Endothelial cell of umbilical vein (primary cell): ENCODE measurements around the gene FOCAD. TPM values are rescaled to one million over a fixed set of nuclear protein-coding genes. Genes with fewer than 3 reads are reported as not detected.

Source experiments
- BruUV-seq: library from RNA; stranded (reverse); fragments of 400-500 nt; replicated peaks from 2 replicates; lab custom pipeline; 2021; lab: Mats Ljungman, UMichigan
- CTCF ChIA-PET: fragments of 300-600, 350-600 bp; sonication (Branson Sonifier 250); formaldehyde crosslinking; loops from one replicate; lab custom pipeline; 2021; ENCODE audit warnings: antibody characterized with exemption, inconsistent platforms; lab: Charles Lee
- POLR2A ChIA-PET: fragments of 300-600, 350-600 bp; sonication (Branson Sonifier 250); formaldehyde crosslinking; loops from one replicate; lab custom pipeline; 2021; ENCODE audit warnings: antibody characterized with exemption, inconsistent platforms; lab: Charles Lee
- DNase-seq: peaks from one replicate; pipeline ENCODE4 v3.0.0-alpha.2; 2011; ENCODE audit warnings: low read depth, low spot score
- FAIRE-seq: peaks from 2 replicates; lab custom pipeline; 2011; peaks lifted over from hg19 to GRCh38; lab: Jason Lieb, UNC
- H2AFZ ChIP-seq: 2 replicates; pipeline ENCODE4 v1.6.0; 2012; ENCODE audit warnings: low read depth, low read length, control low read depth, inconsistent platforms
- H3K27ac ChIP-seq: 2 replicates; pipeline ENCODE4 v1.5.1; 2011; ENCODE audit warnings: low read depth, mild to moderate bottlenecking, control low read depth, low read length, moderate library complexity; ENCODE audit not compliant: insufficient read depth
- H3K27me3 ChIP-seq, 2 experiments: 2 replicates each; pipeline versions ENCODE4 v1.6.0 to v1.6.1; 2011; ENCODE audit warnings: low read length in 2 of 2, mixed read lengths in 1 of 2; ENCODE audit not compliant: control insufficient read depth in 2 of 2, insufficient read depth in 2 of 2
- H3K36me3 ChIP-seq, 2 experiments: 2 replicates in 1 of 2; 3 replicates in 1 of 2; pipeline ENCODE4 v1.5.1; 2011; ENCODE audit warnings: low read length in 2 of 2, mild to moderate bottlenecking in 1 of 2, moderate library complexity in 1 of 2; ENCODE audit not compliant: control insufficient read depth in 2 of 2, insufficient read depth in 2 of 2; ENCODE audit errors: extremely low read depth in 1 of 2
- H3K4me1 ChIP-seq: 3 replicates; pipeline ENCODE4 v1.5.1; 2011; ENCODE audit warnings: mild to moderate bottlenecking, low read length; ENCODE audit not compliant: control insufficient read depth, insufficient read depth; ENCODE audit errors: extremely low read depth
- H3K4me2 ChIP-seq: 2 replicates; pipeline ENCODE4 v1.6.1; 2011; ENCODE audit warnings: low read length, control low read depth, mixed read lengths; ENCODE audit not compliant: insufficient read depth
- H3K4me3 ChIP-seq, 3 experiments: fragments of 200-600 bp in 1 of 3; sonication (generic), shearing (Covaris generic) in 1 of 3; replicated peaks in 1 of 3; 2 replicates each; pipeline ENCODE4 v1.5.1; 2011 to 2016; ENCODE audit warnings: control low read depth in 3 of 3, low read length in 3 of 3, mild to moderate bottlenecking in 2 of 3, inconsistent platforms in 1 of 3, low read depth in 1 of 3, moderate library complexity in 1 of 3; ENCODE audit not compliant: insufficient read depth in 1 of 3
- H3K79me2 ChIP-seq: 2 replicates; pipeline ENCODE4 v1.6.0; 2012; ENCODE audit warnings: low read length, inconsistent platforms; ENCODE audit not compliant: control insufficient read depth, insufficient read depth
- H3K9ac ChIP-seq: replicated peaks from 2 replicates; pipeline ENCODE3; 2011; ENCODE audit warnings: low read length, control low read depth; ENCODE audit not compliant: insufficient read depth; ENCODE audit errors: extremely low read depth
- H3K9me1 ChIP-seq: replicated peaks from 3 replicates; pipeline ENCODE4 v1.6.0; 2011; ENCODE audit warnings: mild to moderate bottlenecking, low read length; ENCODE audit not compliant: control insufficient read depth, insufficient read depth; ENCODE audit errors: extremely low read depth
- H3K9me3 ChIP-seq: replicated peaks from 2 replicates; pipeline ENCODE4 v1.5.1; 2012; ENCODE audit warnings: low read length, inconsistent platforms; ENCODE audit not compliant: control insufficient read depth, insufficient read depth
- H4K20me1 ChIP-seq: replicated peaks from 2 replicates; pipeline ENCODE3; 2011; ENCODE audit warnings: mild to moderate bottlenecking, low read length; ENCODE audit not compliant: control insufficient read depth, insufficient read depth; ENCODE audit errors: extremely low read depth
- EZH2 ChIP-seq: IDR thresholded peaks from 2 replicates; pipeline ENCODE4 v1.6.1; 2012; ENCODE audit warnings: borderline replicate concordance, low read depth, mild to moderate bottlenecking, moderate library complexity, low read length, inconsistent platforms; ENCODE audit not compliant: severe bottlenecking
- FOS ChIP-seq: IDR thresholded peaks from 2 replicates; pipeline ENCODE4 v1.6.1; 2011; ENCODE audit warnings: mild to moderate bottlenecking, low read length, moderate library complexity, borderline replicate concordance; ENCODE audit not compliant: insufficient read depth
- GATA2 ChIP-seq: IDR thresholded peaks from 2 replicates; pipeline ENCODE4 v1.7.0; 2011; ENCODE audit warnings: low read depth, mild to moderate bottlenecking, moderate library complexity, mixed read lengths, low read length; ENCODE audit not compliant: insufficient read length, insufficient read depth
- JUN ChIP-seq: IDR thresholded peaks from 2 replicates; pipeline ENCODE4 v1.6.1; 2011; ENCODE audit warnings: borderline replicate concordance, low read depth; ENCODE audit not compliant: insufficient read length, insufficient read depth
- MYC ChIP-seq: IDR thresholded peaks from one replicate; pipeline ENCODE4 v1.6.1; 2011; ENCODE audit warnings: mild to moderate bottlenecking, low read depth, low read length
- POLR2A ChIP-seq: IDR thresholded peaks from 2 replicates; pipeline ENCODE4 v1.6.1; 2012; ENCODE audit warnings: low read depth, mild to moderate bottlenecking, control low read depth, low read length
- POLR2AphosphoS5 ChIP-seq: IDR thresholded peaks from 2 replicates; pipeline ENCODE4 v1.6.1; 2012; ENCODE audit warnings: low read depth, mild to moderate bottlenecking, control low read depth, low read length, moderate library complexity; ENCODE audit not compliant: insufficient read depth
- dilution Hi-C: fragments of 300-500 bp; cut with MboI; formaldehyde crosslinking; loops from one replicate; pipeline ENCODE4 v1.15.0; 2019; ENCODE audit warnings: low sequenced_read_pairs; ENCODE audit not compliant: extremely low pct_ligation_motif_present
- intact Hi-C: fragments of 100-400 bp; cut with micrococcal nuclease; formaldehyde crosslinking; loops from one replicate; pipeline ENCODE4 v1.10.0; 2022
- polyA plus RNA-seq, 4 experiments: library from polyadenylated mRNA; depleted of rRNA in 3 of 4; stranded (reverse) in 3 of 4; unstranded in 1 of 4; fragments of >200 nt; gene quantifications; 2 replicates each; pipeline versions ENCODE4 v1.2.1 to v1.2.3, GENCODE V29; 2011 to 2012; ENCODE audit warnings: missing spikeins in 1 of 4
- total RNA-seq: library from RNA; stranded (reverse); gene quantifications from 2 replicates; pipeline ENCODE4 v1.2.3, GENCODE V29; 2021
- TF ChIP-seq, protein P1 (sequence below), 2 donors: IDR thresholded peaks; 1 replicate in 1 of 2; 2 replicates in 1 of 2; pipeline ENCODE4 v1.5.1; 2011; ENCODE audit warnings: low read length in 2 of 2, mild to moderate bottlenecking in 2 of 2, moderate library complexity in 2 of 2, control low read depth in 1 of 2, inconsistent platforms in 1 of 2, low read depth in 1 of 2; ENCODE audit not compliant: insufficient read depth in 1 of 2; ENCODE audit errors: extremely low read depth in 1 of 2
- TF ChIP-seq, protein P2 (sequence below): IDR thresholded peaks from 2 replicates; pipeline ENCODE4 v1.6.1; 2011; ENCODE audit not compliant: insufficient read depth, insufficient read length

Gene FOCAD
- total and polyA plus RNA-seq, 2 donors (not counting 3 experiments of a cell fraction or from before 2014, with no cell fraction given) = 26.7 to 66.9 TPM

GRCh38 chr9:20873240-20873865 lies 189.3 kb downstream of the FOCAD start:
- DNase-seq (no peak), FAIRE-seq (no peak)
- intact Hi-C loops = no loop called here
- TF ChIP-seq EZH2 (no peak), JUN (no peak), POLR2AphosphoS5 (no peak), GATA2 (no peak), MYC (no peak), POLR2A (no peak), FOS (no peak)
- TF ChIP-seq, protein P1, sequence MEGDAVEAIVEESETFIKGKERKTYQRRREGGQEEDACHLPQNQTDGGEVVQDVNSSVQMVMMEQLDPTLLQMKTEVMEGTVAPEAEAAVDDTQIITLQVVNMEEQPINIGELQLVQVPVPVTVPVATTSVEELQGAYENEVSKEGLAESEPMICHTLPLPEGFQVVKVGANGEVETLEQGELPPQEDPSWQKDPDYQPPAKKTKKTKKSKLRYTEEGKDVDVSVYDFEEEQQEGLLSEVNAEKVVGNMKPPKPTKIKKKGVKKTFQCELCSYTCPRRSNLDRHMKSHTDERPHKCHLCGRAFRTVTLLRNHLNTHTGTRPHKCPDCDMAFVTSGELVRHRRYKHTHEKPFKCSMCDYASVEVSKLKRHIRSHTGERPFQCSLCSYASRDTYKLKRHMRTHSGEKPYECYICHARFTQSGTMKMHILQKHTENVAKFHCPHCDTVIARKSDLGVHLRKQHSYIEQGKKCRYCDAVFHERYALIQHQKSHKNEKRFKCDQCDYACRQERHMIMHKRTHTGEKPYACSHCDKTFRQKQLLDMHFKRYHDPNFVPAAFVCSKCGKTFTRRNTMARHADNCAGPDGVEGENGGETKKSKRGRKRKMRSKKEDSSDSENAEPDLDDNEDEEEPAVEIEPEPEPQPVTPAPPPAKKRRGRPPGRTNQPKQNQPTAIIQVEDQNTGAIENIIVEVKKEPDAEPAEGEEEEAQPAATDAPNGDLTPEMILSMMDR (IDR thresholded peaks at IDR 0.05; ENCODE audit: extremely low read depth in 1 of 2, insufficient read depth in 1 of 2, low read depth in 1 of 2, low read length in 2 of 2) = no peak
- TF ChIP-seq, protein P2, sequence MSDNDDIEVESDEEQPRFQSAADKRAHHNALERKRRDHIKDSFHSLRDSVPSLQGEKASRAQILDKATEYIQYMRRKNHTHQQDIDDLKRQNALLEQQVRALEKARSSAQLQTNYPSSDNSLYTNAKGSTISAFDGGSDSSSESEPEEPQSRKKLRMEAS = no peak
- dilution Hi-C loops = no loop called here
- ChIA-PET POLR2A (no interaction called here), CTCF (interaction anchor here (1.1 to 3.0 kb wide), 2 partner anchors 11 to 248 kb away, joined by 4 to 21 read pairs; no protein-coding TSS in a partner anchor)
- H3K79me2 ChIP-seq = no peaks in the 10 kb centered on the region
- no peak overlapping the region for H3K4me3 ChIP-seq
- H3K27me3 ChIP-seq = no peaks in the 10 kb centered on the region
- H3K4me1 ChIP-seq = no peaks in the 10 kb centered on the region
- no peaks in the 10 kb centered on the region for H4K20me1 ChIP-seq
- H3K9me3 ChIP-seq = no peaks in the 10 kb centered on the region
- no peaks in the 10 kb centered on the region for H3K9me1 ChIP-seq
- no peak overlapping the region for H3K27ac ChIP-seq
- no peak overlapping the region for H3K9ac ChIP-seq
- no peak overlapping the region for H2AFZ ChIP-seq
- no peaks in the 10 kb centered on the region for H3K36me3 ChIP-seq
- BruUV-seq = no TSS peak
- H3K4me2 ChIP-seq = no peak overlapping the region
